Activated naive CD8-positive, alpha-beta T cell treated with anti-CD3 and anti-CD28 coated beads, Interleukin-2, amount 10 ng/mL, durations not matched to agents 7 days and 5 days (primary cell): Measurements from ENCODE around the gene TJP3. TPM values are rescaled to one million over a fixed set of nuclear protein-coding genes. Genes with fewer than 3 reads are reported as not detected.

Source experiments
- ATAC-seq: fragments of 150-1000 bp; cut with Tn5 transposase; one replicate; pipeline ENCODE4 v1.10.0; 2021; ENCODE audit warnings: low read depth, moderate library complexity
- POLR2A ChIA-PET: fragments of 350-600 bp; sonication (Branson Sonifier 250); formaldehyde crosslinking; loops from one replicate; lab custom pipeline; 2021; ENCODE audit warnings: antibody characterized with exemption; lab: Charles Lee
- DNase-seq: peaks from one replicate; pipeline ENCODE4 v3.0.0; 2021
- H3K27ac Mint-ChIP-seq: one replicate; pipeline ENCODE4 v1.8.0; 2022; ENCODE audit warnings: mild to moderate bottlenecking, mixed read lengths
- H3K27me3 Mint-ChIP-seq: one replicate; pipeline ENCODE4 v1.8.0; 2022; ENCODE audit warnings: mild to moderate bottlenecking, moderate library complexity, mixed read lengths
- H3K36me3 Mint-ChIP-seq: one replicate; pipeline ENCODE4 v1.8.0; 2021; ENCODE audit warnings: mild to moderate bottlenecking, mixed read lengths
- H3K4me1 Mint-ChIP-seq: one replicate; pipeline ENCODE4 v1.8.0; 2021; ENCODE audit warnings: mixed read lengths
- H3K4me3 Mint-ChIP-seq: one replicate; pipeline ENCODE4 v1.8.0; 2022; ENCODE audit warnings: mild to moderate bottlenecking, moderate library complexity, mixed read lengths
- H3K9me3 Mint-ChIP-seq: one replicate; pipeline ENCODE4 v1.8.0; 2021; ENCODE audit warnings: mixed read lengths
- total RNA-seq, 2 experiments: library from RNA; stranded (reverse); gene quantifications; one replicate each; pipeline ENCODE4 v1.2.3, GENCODE V29; 2021

Gene TJP3
- total RNA-seq, 2 experiments from 2014 or later: 5.2 to 7.6 TPM

- peaks cover 2% of the 10 kb centered on the region for H3K9me3 Mint-ChIP-seq
- no peak overlapping the region for H3K27ac Mint-ChIP-seq
- H3K27me3 Mint-ChIP-seq: peaks cover 1% of the 10 kb centered on the region
- peaks cover 12% of the 10 kb centered on the region for H3K36me3 Mint-ChIP-seq
- H3K4me1 Mint-ChIP-seq: peaks cover 33% of the 10 kb centered on the region
- ATAC-seq (no peak), DNase-seq (no peak)
- POLR2A ChIA-PET: interaction anchor here (1.4 kb wide), 1 partner anchor 25 kb away, joined by 3 read pairs; no protein-coding TSS in a partner anchor
- peak overlapping the region; percentile 22 for H3K4me3 Mint-ChIP-seq
Observed at GRCh38 chr19:3691372-3691716, 16.8 kb upstream of the TJP3 start.

GRCh38 chr19:3691726-3692125, 16.5 kb upstream of the TJP3 start:
- ATAC-seq (no peak), DNase-seq (no peak)
- H3K4me3 Mint-ChIP-seq: peak overlapping the region; percentile 22
- H3K4me1 Mint-ChIP-seq: peaks cover 33% of the 10 kb centered on the region
- peaks cover 2% of the 10 kb centered on the region for H3K9me3 Mint-ChIP-seq
- H3K27ac Mint-ChIP-seq: no peak overlapping the region
- H3K27me3 Mint-ChIP-seq: peaks cover 1% of the 10 kb centered on the region
- H3K36me3 Mint-ChIP-seq: peaks cover 12% of the 10 kb centered on the region
- POLR2A ChIA-PET: interaction anchor here (1.4 kb wide), 1 partner anchor 25 kb away, joined by 3 read pairs; no protein-coding TSS in a partner anchor

- Mint-ChIP-seq H3K36me3 (peaks cover 12% of the 10 kb centered on the region), H3K4me1 (peaks cover 29% of the 10 kb centered on the region), H3K4me3 (no peak overlapping the region), H3K9me3 (peaks cover 2% of the 10 kb centered on the region), H3K27me3 (peaks cover 1% of the 10 kb centered on the region), H3K27ac (no peak overlapping the region)
- ATAC-seq (no peak), DNase-seq (peak; percentile 67)
- POLR2A ChIA-PET: interaction anchor here (1.4 kb wide), 1 partner anchor 26 kb away, joined by 3 read pairs; no protein-coding TSS in a partner anchor
Observed at GRCh38 chr19:3692141-3693024, 15.8 kb upstream of the TJP3 start.

GRCh38 chr19:3693025-3693925, 14.9 kb upstream of the TJP3 start:
- peaks cover 1% of the 10 kb centered on the region for H3K27me3 Mint-ChIP-seq
- POLR2A ChIA-PET: no interaction called here
- H3K36me3 Mint-ChIP-seq: peaks cover 12% of the 10 kb centered on the region
- peaks cover 28% of the 10 kb centered on the region for H3K4me1 Mint-ChIP-seq
- H3K9me3 Mint-ChIP-seq: peaks cover 2% of the 10 kb centered on the region
- ATAC-seq (no peak), DNase-seq (no peak)
- no peak overlapping the region for H3K27ac Mint-ChIP-seq
- no peak overlapping the region for H3K4me3 Mint-ChIP-seq

GRCh38 chr19:3694361-3695123, 13.6 kb upstream of the TJP3 start:
- no peak overlapping the region for H3K27ac Mint-ChIP-seq
- H3K27me3 Mint-ChIP-seq: no peaks in the 10 kb centered on the region
- peaks cover 10% of the 10 kb centered on the region for H3K36me3 Mint-ChIP-seq
- DNase-seq (no peak), ATAC-seq (no peak)
- POLR2A ChIA-PET: interaction anchor here (0.6 kb wide), 2 partner anchors 43 to 47 kb away, joined by 4 read pairs; no protein-coding TSS in a partner anchor
- H3K9me3 Mint-ChIP-seq: peaks cover 2% of the 10 kb centered on the region
- peaks cover 30% of the 10 kb centered on the region for H3K4me1 Mint-ChIP-seq
- no peak overlapping the region for H3K4me3 Mint-ChIP-seq

GRCh38 chr19:3695124-3695733, 13.0 kb upstream of the TJP3 start:
- Mint-ChIP-seq H3K36me3 (peaks cover 5% of the 10 kb centered on the region), H3K27me3 (no peaks in the 10 kb centered on the region), H3K4me1 (peaks cover 23% of the 10 kb centered on the region), H3K4me3 (no peak overlapping the region), H3K27ac (no peak overlapping the region), H3K9me3 (peaks cover 2% of the 10 kb centered on the region)
- DNase-seq (no peak), ATAC-seq (no peak)
- POLR2A ChIA-PET: no interaction called here

- DNase-seq (no peak), ATAC-seq (no peak)
- peaks cover 2% of the 10 kb centered on the region for H3K9me3 Mint-ChIP-seq
- H3K27ac Mint-ChIP-seq: peak overlapping the region; percentile 13
- H3K27me3 Mint-ChIP-seq: no peaks in the 10 kb centered on the region
- H3K36me3 Mint-ChIP-seq: peaks cover 2% of the 10 kb centered on the region
- H3K4me3 Mint-ChIP-seq: no peak overlapping the region
- POLR2A ChIA-PET: interaction anchor here (1.3 kb wide), 1 partner anchor 8 kb away, joined by 4 read pairs; no protein-coding TSS in a partner anchor
- peaks cover 22% of the 10 kb centered on the region for H3K4me1 Mint-ChIP-seq
Observed at GRCh38 chr19:3695986-3696659, 12.1 kb upstream of the TJP3 start.

GRCh38 chr19:3696660-3696995, 11.6 kb upstream of the TJP3 start:
- no peak for DNase-seq
- no peak overlapping the region for H3K27ac Mint-ChIP-seq
- no peak for ATAC-seq
- no peaks in the 10 kb centered on the region for H3K9me3 Mint-ChIP-seq
- POLR2A ChIA-PET: interaction anchor here (1.3 kb wide), 1 partner anchor 8 kb away, joined by 4 read pairs; no protein-coding TSS in a partner anchor
- no peak overlapping the region for H3K4me3 Mint-ChIP-seq
- H3K36me3 Mint-ChIP-seq: peaks cover under 1% of the 10 kb centered on the region
- H3K4me1 Mint-ChIP-seq: peaks cover 17% of the 10 kb centered on the region
- no peaks in the 10 kb centered on the region for H3K27me3 Mint-ChIP-seq

GRCh38 chr19:3697094-3697493, 11.1 kb upstream of the TJP3 start:
- H3K27ac Mint-ChIP-seq: no peak overlapping the region
- POLR2A ChIA-PET: interaction anchor here (0.6 to 1.3 kb wide), 2 partner anchors 9 to 93 kb away, joined by 3 to 4 read pairs; no protein-coding TSS in a partner anchor

GRCh38 chr19:3697671-3698385, 10.4 kb upstream of the TJP3 start:
- ATAC-seq (no peak), DNase-seq (no peak)
- H3K4me3 Mint-ChIP-seq: no peak overlapping the region
- no peaks in the 10 kb centered on the region for H3K27me3 Mint-ChIP-seq
- POLR2A ChIA-PET: interaction anchor here (0.6 to 1.3 kb wide), 2 partner anchors 9 to 92 kb away, joined by 3 to 4 read pairs; no protein-coding TSS in a partner anchor
- no peak overlapping the region for H3K27ac Mint-ChIP-seq
- H3K4me1 Mint-ChIP-seq: peaks cover 14% of the 10 kb centered on the region
- H3K36me3 Mint-ChIP-seq: no peaks in the 10 kb centered on the region
- no peaks in the 10 kb centered on the region for H3K9me3 Mint-ChIP-seq

More at GRCh38 chr19:3697094-3697493, 11.1 kb upstream of the TJP3 start:
- peaks cover 16% of the 10 kb centered on the region for H3K4me1 Mint-ChIP-seq
- H3K9me3 Mint-ChIP-seq: no peaks in the 10 kb centered on the region
- no peak for DNase-seq
- no peak overlapping the region for H3K4me3 Mint-ChIP-seq
- H3K36me3 Mint-ChIP-seq: no peaks in the 10 kb centered on the region
- no peaks in the 10 kb centered on the region for H3K27me3 Mint-ChIP-seq
- ATAC-seq: no peak

GRCh38 chr19:3698386-3698950, 9.7 kb upstream of the TJP3 start:
- Mint-ChIP-seq H3K27me3 (peaks cover 2% of the 10 kb centered on the region), H3K36me3 (no peaks in the 10 kb centered on the region), H3K4me3 (no peak overlapping the region), H3K9me3 (no peaks in the 10 kb centered on the region), H3K27ac (no peak overlapping the region), H3K4me1 (peaks cover 13% of the 10 kb centered on the region)
- POLR2A ChIA-PET: no interaction called here
- DNase-seq (no peak), ATAC-seq (no peak)
